GM12878 (cell line): Measurements from ENCODE around the gene TPD52L2. TPM values are rescaled to one million over a fixed set of nuclear protein-coding genes. Genes with fewer than 3 reads are reported as not detected.

Experiments used
- ATAC-seq: fragments of 200-7000 bp; cut with Tn5 transposase; 3 replicates; pipeline ENCODE4 v1.9.1; 2020; ENCODE audit warnings: mild to moderate bottlenecking, moderate library complexity
- BruUV-seq: library from RNA; stranded (reverse); fragments of 400-500 nt; replicated peaks from 2 replicates; lab custom pipeline; 2021; lab: Mats Ljungman, UMichigan
- CTCF ChIA-PET: fragments of 300-600 bp; sonication (Branson Sonifier 250); formaldehyde crosslinking; extraction: SDS; loops from one replicate; lab custom pipeline; 2021; ENCODE audit warnings: inconsistent platforms; lab: Yijun Ruan, JAX
- POLR2A ChIA-PET: fragments of 350-600 bp; formaldehyde crosslinking; extraction: SDS; loops from one replicate; lab custom pipeline; 2021; ENCODE audit warnings: inconsistent platforms; lab: Charles Lee
- RAD21 ChIA-PET: fragments of 300-600 bp; sonication (Branson Sonifier 250); formaldehyde crosslinking; loops from one replicate; lab custom pipeline; 2023; ENCODE audit warnings: antibody characterized with exemption; ENCODE audit not compliant: unreplicated experiment; lab: Charles Lee
- SMC1A ChIA-PET: fragments of 300-600 bp; sonication (Branson Sonifier 250); formaldehyde crosslinking; loops from one replicate; lab custom pipeline; 2023; ENCODE audit not compliant: unreplicated experiment, uncharacterized antibody; lab: Charles Lee
- DNase-seq: peaks from one replicate; pipeline ENCODE4 v3.0.0-alpha.2; 2011; ENCODE audit warnings: low read depth, low spot score
- FAIRE-seq: peaks from 3 replicates; lab custom pipeline; 2011; peaks lifted over from hg19 to GRCh38; lab: Jason Lieb, UNC
- H2AFZ ChIP-seq: 2 replicates; pipeline ENCODE4 v1.6.0; 2011; ENCODE audit warnings: low read depth, low read length, control low read depth; ENCODE audit not compliant: control insufficient read depth
- H3K27ac ChIP-seq: 2 replicates; pipeline ENCODE4 v1.5.1; 2011; ENCODE audit warnings: control low read depth; ENCODE audit not compliant: control insufficient read depth, insufficient read depth
- H3K27me3 ChIP-seq, 2 experiments: replicated peaks in 1 of 2; 2 replicates each; pipeline versions ENCODE4 v1.6.0 to v1.6.1; 2011; ENCODE audit warnings: low read length in 1 of 2; ENCODE audit not compliant: control insufficient read depth in 2 of 2, insufficient read depth in 2 of 2
- H3K36me3 ChIP-seq, 2 experiments: 2 replicates each; pipeline ENCODE4 v1.5.1; 2011; ENCODE audit warnings: low read length in 1 of 2; ENCODE audit not compliant: control insufficient read depth in 2 of 2, insufficient read depth in 2 of 2
- H3K4me1 ChIP-seq: 2 replicates; pipeline ENCODE4 v1.6.1; 2011; ENCODE audit warnings: mild to moderate bottlenecking, low read length, moderate library complexity, mixed read lengths; ENCODE audit not compliant: control insufficient read depth, insufficient read depth
- H3K4me2 ChIP-seq: 2 replicates; pipeline ENCODE4 v1.6.0; 2011; ENCODE audit warnings: control low read depth; ENCODE audit not compliant: control insufficient read depth, insufficient read depth
- H3K4me3 ChIP-seq: fragments of 200-600 bp; sonication (generic); 2 replicates; pipeline ENCODE4 v1.5.1; 2016
- H3K79me2 ChIP-seq: 2 replicates; pipeline ENCODE4 v1.6.0; 2011; ENCODE audit warnings: low read length; ENCODE audit not compliant: control insufficient read depth, insufficient read depth
- H3K9ac ChIP-seq: 2 replicates; pipeline ENCODE4 v1.8.0; 2011; ENCODE audit warnings: low read length, control low read depth, mixed read lengths; ENCODE audit not compliant: control insufficient read depth, insufficient read depth
- H3K9me3 ChIP-seq: replicated peaks from 3 replicates; pipeline ENCODE4 v1.5.1; 2011; ENCODE audit warnings: mild to moderate bottlenecking, low read length; ENCODE audit not compliant: control insufficient read depth, insufficient read depth
- H4K20me1 ChIP-seq: 2 replicates; pipeline ENCODE4 v1.6.0; 2011; ENCODE audit not compliant: control insufficient read depth, insufficient read depth
- CBFB ChIP-seq: IDR thresholded peaks from 2 replicates; pipeline ENCODE4 v1.6.1; 2016; ENCODE audit warnings: antibody characterized with exemption, low read depth
- FOXK2 ChIP-seq: fragments of 450-650 bp; IDR thresholded peaks from 2 replicates; pipeline ENCODE4 v1.6.1; 2017; ENCODE audit warnings: mild to moderate bottlenecking, moderate library complexity
- GABPA ChIP-seq: IDR thresholded peaks from 2 replicates; pipeline ENCODE4 v1.6.1; 2014; ENCODE audit warnings: antibody characterized with exemption, low read depth, mild to moderate bottlenecking, inconsistent platforms
- IKZF1 ChIP-seq: fragments of 450-650 bp; conservative IDR thresholded peaks from 2 replicates; pipeline ENCODE4 v1.6.1; 2017; ENCODE audit warnings: antibody characterized with exemption, mild to moderate bottlenecking
- KDM1A ChIP-seq: fragments of 200-600 bp; sonication (generic); IDR thresholded peaks from 2 replicates; pipeline ENCODE4 v1.6.1; 2016; ENCODE audit warnings: borderline replicate concordance
- MTA3 ChIP-seq: IDR thresholded peaks from 2 replicates; pipeline ENCODE4 v1.6.1; 2012; ENCODE audit warnings: low read length, inconsistent platforms, borderline replicate concordance
- MXI1 ChIP-seq: fragments of 150-350 bp; IDR thresholded peaks from 2 replicates; pipeline ENCODE4 v1.6.1; 2011; ENCODE audit warnings: low read depth, mild to moderate bottlenecking, inconsistent platforms, low read length, improper control_type of control experiment
- SMARCA5 ChIP-seq: fragments of 450-650 bp; IDR thresholded peaks from 2 replicates; pipeline ENCODE4 v1.6.1; 2017; ENCODE audit warnings: mild to moderate bottlenecking
- SUZ12 ChIP-seq: fragments of 200-600 bp; sonication (generic); IDR thresholded peaks from one replicate; pipeline ENCODE4 v1.6.1; 2018; ENCODE audit warnings: antibody characterized with exemption, mild to moderate bottlenecking; ENCODE audit not compliant: unreplicated experiment
- TCF12 ChIP-seq: IDR thresholded peaks from 2 replicates; pipeline ENCODE4 v1.6.1; 2011; ENCODE audit warnings: low read depth, mild to moderate bottlenecking, low read length
- ZBED1 ChIP-seq: IDR thresholded peaks from 2 replicates; pipeline ENCODE4 v1.6.1; 2016; ENCODE audit warnings: borderline replicate concordance
- ZNF217 ChIP-seq: fragments of 450-650 bp; IDR thresholded peaks from 2 replicates; pipeline ENCODE4 v1.6.1; 2017; ENCODE audit warnings: antibody characterized with exemption, mild to moderate bottlenecking
- whole genome bisulfite sequencing: methylation state at CpG from one replicate; pipeline ENCODE4 v1.1.6; 2016; ENCODE audit warnings: low lambda C conversion rate; ENCODE audit not compliant: insufficient replicate concordance, insufficient coverage; ENCODE audit errors: missing lambda C conversion rate; 5-methylcytosine and 5-hydroxymethylcytosine counted together
- in situ Hi-C: fragments of 300-500 bp; cut with MboI; formaldehyde crosslinking; loops from 9 replicates; pipeline ENCODE4 v1.14.3; 2018; ENCODE audit warnings: mixed read lengths
- intact Hi-C: fragments of 100-400 bp; cut with micrococcal nuclease; formaldehyde crosslinking; loops from one replicate; pipeline ENCODE4 v1.14.2; 2022; ENCODE audit not compliant: unreplicated experiment
- polyA plus RNA-seq, 11 experiments: library from polyadenylated mRNA; depleted of rRNA in 4 of 11; unstranded in 6 of 11; stranded (reverse) in 5 of 11; fragments of >200 nt; fragmentation: Nextera tagmentation in 4 of 11; fragmentation: Illumina TruSeq in 1 of 11; extraction: Ambion mirVana in 4 of 11; extraction: Trizol in 1 of 11; gene quantifications; 1 replicate in 1 of 11; 2 replicates in 10 of 11; pipeline versions ENCODE4 v1.2.1 to v1.2.3, GENCODE V29; 2011 to 2016; ENCODE audit warnings: inconsistent platforms in 2 of 11, missing spikeins in 2 of 11, low read depth in 1 of 11
- total RNA-seq, 4 experiments: library from RNA; depleted of rRNA in 3 of 4; stranded (reverse); fragments of >200 nt in 3 of 4; fragmentation: Illumina TruSeq in 1 of 4; extraction: Trizol in 1 of 4; gene quantifications; 2 replicates each; pipeline versions ENCODE4 v1.2.1 to v1.2.3, GENCODE V29; 2013 to 2021
- TF ChIP-seq, protein P1 (sequence below): fragments of 450-650 bp; conservative IDR thresholded peaks from 2 replicates; pipeline ENCODE4 v1.6.1; 2017; ENCODE audit warnings: mild to moderate bottlenecking, moderate library complexity
- TF ChIP-seq, protein P2 (sequence below): fragments of 450-650 bp; IDR thresholded peaks from 2 replicates; pipeline ENCODE4 v1.6.1; 2017; ENCODE audit warnings: antibody characterized with exemption, mild to moderate bottlenecking, moderate library complexity
- TF ChIP-seq, protein P3 (sequence below): IDR thresholded peaks from 2 replicates; pipeline ENCODE4 v1.6.1; 2012; ENCODE audit warnings: low read length, inconsistent platforms
- TF ChIP-seq, protein P4 (sequence below): IDR thresholded peaks from 2 replicates; pipeline ENCODE4 v1.6.1; 2011; ENCODE audit warnings: low read depth, low read length, improper control_type of control experiment, borderline replicate concordance

Gene TPD52L2
- total and polyA plus RNA-seq, 10 of the 15 experiments (the other 5 are each of a cell fraction or from before 2014, with no cell fraction given), result 1.6 to 71.0 (median 46.3) TPM

DNA sequence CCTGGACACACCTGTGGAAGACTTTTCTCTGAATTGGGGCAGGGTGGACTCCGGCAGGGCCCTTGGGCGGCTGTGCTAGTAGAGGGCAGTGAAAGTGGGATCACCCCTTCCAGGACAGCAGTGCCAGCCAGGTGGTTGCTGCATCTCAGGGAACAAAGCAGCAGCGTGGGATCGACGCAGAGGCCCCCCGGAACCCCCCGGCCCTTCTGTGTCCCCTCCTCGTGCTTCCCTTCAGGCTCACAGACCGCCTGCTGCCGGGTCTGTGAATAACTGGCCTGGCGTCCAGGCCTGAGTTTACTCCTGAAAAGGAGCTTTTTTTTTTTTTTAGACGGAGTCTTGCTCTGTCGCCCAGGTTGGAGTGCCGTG is 21.0 kb downstream of the TPD52L2 start (continued):
- TF ChIP-seq, protein P1, sequence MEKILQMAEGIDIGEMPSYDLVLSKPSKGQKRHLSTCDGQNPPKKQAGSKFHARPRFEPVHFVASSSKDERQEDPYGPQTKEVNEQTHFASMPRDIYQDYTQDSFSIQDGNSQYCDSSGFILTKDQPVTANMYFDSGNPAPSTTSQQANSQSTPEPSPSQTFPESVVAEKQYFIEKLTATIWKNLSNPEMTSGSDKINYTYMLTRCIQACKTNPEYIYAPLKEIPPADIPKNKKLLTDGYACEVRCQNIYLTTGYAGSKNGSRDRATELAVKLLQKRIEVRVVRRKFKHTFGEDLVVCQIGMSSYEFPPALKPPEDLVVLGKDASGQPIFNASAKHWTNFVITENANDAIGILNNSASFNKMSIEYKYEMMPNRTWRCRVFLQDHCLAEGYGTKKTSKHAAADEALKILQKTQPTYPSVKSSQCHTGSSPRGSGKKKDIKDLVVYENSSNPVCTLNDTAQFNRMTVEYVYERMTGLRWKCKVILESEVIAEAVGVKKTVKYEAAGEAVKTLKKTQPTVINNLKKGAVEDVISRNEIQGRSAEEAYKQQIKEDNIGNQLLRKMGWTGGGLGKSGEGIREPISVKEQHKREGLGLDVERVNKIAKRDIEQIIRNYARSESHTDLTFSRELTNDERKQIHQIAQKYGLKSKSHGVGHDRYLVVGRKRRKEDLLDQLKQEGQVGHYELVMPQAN, result no peak
- TF ChIP-seq, protein P2, sequence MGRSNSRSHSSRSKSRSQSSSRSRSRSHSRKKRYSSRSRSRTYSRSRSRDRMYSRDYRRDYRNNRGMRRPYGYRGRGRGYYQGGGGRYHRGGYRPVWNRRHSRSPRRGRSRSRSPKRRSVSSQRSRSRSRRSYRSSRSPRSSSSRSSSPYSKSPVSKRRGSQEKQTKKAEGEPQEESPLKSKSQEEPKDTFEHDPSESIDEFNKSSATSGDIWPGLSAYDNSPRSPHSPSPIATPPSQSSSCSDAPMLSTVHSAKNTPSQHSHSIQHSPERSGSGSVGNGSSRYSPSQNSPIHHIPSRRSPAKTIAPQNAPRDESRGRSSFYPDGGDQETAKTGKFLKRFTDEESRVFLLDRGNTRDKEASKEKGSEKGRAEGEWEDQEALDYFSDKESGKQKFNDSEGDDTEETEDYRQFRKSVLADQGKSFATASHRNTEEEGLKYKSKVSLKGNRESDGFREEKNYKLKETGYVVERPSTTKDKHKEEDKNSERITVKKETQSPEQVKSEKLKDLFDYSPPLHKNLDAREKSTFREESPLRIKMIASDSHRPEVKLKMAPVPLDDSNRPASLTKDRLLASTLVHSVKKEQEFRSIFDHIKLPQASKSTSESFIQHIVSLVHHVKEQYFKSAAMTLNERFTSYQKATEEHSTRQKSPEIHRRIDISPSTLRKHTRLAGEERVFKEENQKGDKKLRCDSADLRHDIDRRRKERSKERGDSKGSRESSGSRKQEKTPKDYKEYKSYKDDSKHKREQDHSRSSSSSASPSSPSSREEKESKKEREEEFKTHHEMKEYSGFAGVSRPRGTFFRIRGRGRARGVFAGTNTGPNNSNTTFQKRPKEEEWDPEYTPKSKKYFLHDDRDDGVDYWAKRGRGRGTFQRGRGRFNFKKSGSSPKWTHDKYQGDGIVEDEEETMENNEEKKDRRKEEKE, result no peak
- TF ChIP-seq ZNF217, result no peak
- TF ChIP-seq TCF12, result no peak
- TF ChIP-seq CBFB, result no peak
- TF ChIP-seq FOXK2, result no peak
- no peak for TF ChIP-seq IKZF1

DNA sequence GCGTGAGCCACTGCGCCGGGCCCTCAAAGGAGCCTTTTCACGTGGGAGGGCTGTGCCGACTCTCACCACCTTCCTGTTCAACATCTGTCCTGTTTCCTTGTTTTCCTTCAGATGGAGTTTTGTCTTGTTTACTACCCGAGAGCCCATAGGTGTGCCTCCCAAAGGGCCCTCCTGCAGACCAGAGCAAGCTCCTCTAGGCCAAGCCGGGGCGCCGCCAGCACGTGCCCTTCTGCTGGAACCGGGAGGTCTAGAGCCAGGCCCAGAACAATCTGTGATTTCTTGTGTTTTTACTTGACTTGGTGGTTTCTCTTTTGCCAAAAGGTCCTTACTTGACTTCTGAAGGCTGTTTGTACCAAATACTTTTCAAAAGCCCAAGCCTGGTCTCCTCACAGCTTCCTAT is 21.9 kb downstream of the TPD52L2 start:
- Histone ChIP-seq H3K79me2 (no peaks in the 10 kb centered on the region), H3K27me3 (no peaks in the 10 kb centered on the region), H4K20me1 (no peaks in the 10 kb centered on the region), H3K9me3 (no peaks in the 10 kb centered on the region), H2AFZ (no peak overlapping the region), H3K4me1 (0 out of 2 replicates have a peak, but pooled peaks cover 3% of the 10 kb centered on the region), H3K36me3 (peaks cover 15 to 38% of the 10 kb centered on the region in 2 experiments), H3K9ac (no peak overlapping the region), H3K4me2 (no peak overlapping the region), H3K4me3 (no peak overlapping the region), H3K27ac (no peak overlapping the region)
- CTCF ChIA-PET, result interaction anchor here (0.6 kb wide), 2 partner anchors 28 to 41 kb away, joined by 3 read pairs; no protein-coding TSS in a partner anchor
- ATAC-seq, result no peak
- POLR2A ChIA-PET, result no interaction called here
- intact Hi-C loops (no loop called here), in situ Hi-C loops (no loop called here)
- RAD21 ChIA-PET, result interaction anchor here (0.7 kb wide), 1 partner anchor 179 kb away, joined by 3 read pairs; the partner anchor contains the start of genes ARFRP1 and ZGPAT
- BruUV-seq, result no TSS peak
- 94% methylated on average over 11 of the region's 11 CpGs for WGBS
- no peak for DNase-seq
- SMC1A ChIA-PET, result no interaction called here
- no peak for FAIRE-seq
- no peak for TF ChIP-seq SMARCA5
- no peak for TF ChIP-seq ZBED1
- TF ChIP-seq SUZ12, result no peak
- TF ChIP-seq KDM1A, result no peak
- TF ChIP-seq, protein P3, sequence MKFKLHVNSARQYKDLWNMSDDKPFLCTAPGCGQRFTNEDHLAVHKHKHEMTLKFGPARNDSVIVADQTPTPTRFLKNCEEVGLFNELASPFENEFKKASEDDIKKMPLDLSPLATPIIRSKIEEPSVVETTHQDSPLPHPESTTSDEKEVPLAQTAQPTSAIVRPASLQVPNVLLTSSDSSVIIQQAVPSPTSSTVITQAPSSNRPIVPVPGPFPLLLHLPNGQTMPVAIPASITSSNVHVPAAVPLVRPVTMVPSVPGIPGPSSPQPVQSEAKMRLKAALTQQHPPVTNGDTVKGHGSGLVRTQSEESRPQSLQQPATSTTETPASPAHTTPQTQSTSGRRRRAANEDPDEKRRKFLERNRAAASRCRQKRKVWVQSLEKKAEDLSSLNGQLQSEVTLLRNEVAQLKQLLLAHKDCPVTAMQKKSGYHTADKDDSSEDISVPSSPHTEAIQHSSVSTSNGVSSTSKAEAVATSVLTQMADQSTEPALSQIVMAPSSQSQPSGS, result no peak
- TF ChIP-seq, protein P4, sequence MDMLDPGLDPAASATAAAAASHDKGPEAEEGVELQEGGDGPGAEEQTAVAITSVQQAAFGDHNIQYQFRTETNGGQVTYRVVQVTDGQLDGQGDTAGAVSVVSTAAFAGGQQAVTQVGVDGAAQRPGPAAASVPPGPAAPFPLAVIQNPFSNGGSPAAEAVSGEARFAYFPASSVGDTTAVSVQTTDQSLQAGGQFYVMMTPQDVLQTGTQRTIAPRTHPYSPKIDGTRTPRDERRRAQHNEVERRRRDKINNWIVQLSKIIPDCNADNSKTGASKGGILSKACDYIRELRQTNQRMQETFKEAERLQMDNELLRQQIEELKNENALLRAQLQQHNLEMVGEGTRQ, result no peak
- no peak for TF ChIP-seq MTA3
- no peak for TF ChIP-seq MXI1
- TF ChIP-seq GABPA, result no peak
